ENCODE data around the gene VAMP5. TPM values are rescaled to one million over a fixed set of nuclear protein-coding genes. Genes with fewer than 3 reads are reported as not detected.
"Not testable (repeated sequence)": the region's sequence is repeated elsewhere in the genome, so short reads cannot be mapped to it uniquely, and the experiment has no call there.

Gene VAMP5
- total RNA-seq, 2 experiments from 2014 or later = 66.7 to 70.8 TPM

- POLR2A ChIA-PET = interaction anchor here (0.7 to 2.0 kb wide), 6 partner anchors 11 to 143 kb away, joined by 3 to 10 read pairs (median 4); partner anchors contain the start of genes MAT2A, RNF181 and SH2D6
- no peaks in the 10 kb centered on the region for H3K9me3 Mint-ChIP-seq
Observed at GRCh38 chr2:85557130-85557529, 27.1 kb upstream of the VAMP5 start.

GRCh38 chr2:85558160-85558559 lies 26.1 kb upstream of the VAMP5 start:
- Mint-ChIP-seq H3K27me3 (no peaks in the 10 kb centered on the region), H3K4me1 (peaks cover 17% of the 10 kb centered on the region), H3K4me3 (no peak overlapping the region), H3K27ac (no peak overlapping the region), H3K36me3 (peaks cover 5% of the 10 kb centered on the region), H3K9me3 (no peaks in the 10 kb centered on the region)
- no peak for ATAC-seq (ENCODE audit: low read depth)
- POLR2A ChIA-PET = interaction anchor here (3.7 kb wide), 1 partner anchor 19 kb away, joined by 24 read pairs; the partner anchor contains the start of gene MAT2A
- no peak for DNase-seq

More at GRCh38 chr2:85557130-85557529, 27.1 kb upstream of the VAMP5 start:
- no peak overlapping the region for H3K27ac Mint-ChIP-seq
- H3K4me3 Mint-ChIP-seq = no peak overlapping the region
- ATAC-seq (ENCODE audit: low read depth) (no peak), DNase-seq (no peak)
- H3K4me1 Mint-ChIP-seq = peaks cover 16% of the 10 kb centered on the region
- peaks cover 5% of the 10 kb centered on the region for H3K36me3 Mint-ChIP-seq
- no peaks in the 10 kb centered on the region for H3K27me3 Mint-ChIP-seq

GRCh38 chr2:85560403-85560726 lies 23.9 kb upstream of the VAMP5 start:
- not testable (repeated sequence) for H3K36me3 Mint-ChIP-seq; H3K27me3 Mint-ChIP-seq; ATAC-seq (ENCODE audit: low read depth); DNase-seq; H3K9me3 Mint-ChIP-seq
- Mint-ChIP-seq H3K4me1 (peaks cover 24% of the 10 kb centered on the region), H3K4me3 (peak overlapping the region; percentile 97), H3K27ac (peak overlapping the region; percentile 95)
- POLR2A ChIA-PET = interaction anchor here (0.7 to 4.1 kb wide), 9 partner anchors 9 to 205 kb away, joined by 3 to 30 read pairs (median 15); partner anchors contain the start of genes ELMOD3, MAT2A, RNF181 and SH2D6

GRCh38 chr2:85560812-85561279 lies 23.4 kb upstream of the VAMP5 start:
- DNase-seq = no peak
- Mint-ChIP-seq H3K4me1 (peaks cover 24% of the 10 kb centered on the region), H3K36me3 (peaks cover 5% of the 10 kb centered on the region), H3K9me3 (no peaks in the 10 kb centered on the region), H3K27ac (peak overlapping the region; percentile 95), H3K4me3 (peak overlapping the region; percentile 97), H3K27me3 (no peaks in the 10 kb centered on the region)
- POLR2A ChIA-PET = interaction anchor here (0.7 to 4.1 kb wide), 11 partner anchors 9 to 142 kb away, joined by 3 to 30 read pairs (median 8); partner anchors contain the start of genes MAT2A, RNF181, SH2D6 and VAMP8
- peak; percentile 25 for ATAC-seq (ENCODE audit: low read depth)

- POLR2A ChIA-PET = interaction anchor here (0.7 to 4.1 kb wide), 20 partner anchors 8 to 242 kb away, joined by 3 to 30 read pairs (median 4); partner anchors contain the start of genes C2orf68, MAT2A, RNF181 and SH2D6
- peak within 1 kb of the TSS; percentile 95 for H3K27ac Mint-ChIP-seq
- H3K9me3 Mint-ChIP-seq = no peaks in the 10 kb centered on the region
- DNase-seq = peak; percentile 89
- no peaks in the 10 kb centered on the region for H3K27me3 Mint-ChIP-seq
- peak within 1 kb of the TSS; percentile 97 for H3K4me3 Mint-ChIP-seq
- peaks cover 5% of the 10 kb centered on the region for H3K36me3 Mint-ChIP-seq
- peaks cover 24% of the 10 kb centered on the region for H3K4me1 Mint-ChIP-seq
- ATAC-seq (ENCODE audit: low read depth) = peak; percentile 95
Observed at GRCh38 chr2:85561280-85562212, 22.7 kb upstream of the VAMP5 start, which contains the start of gene GGCX. Gene GGCX, minus strand, starts transcription at chr2:85561493. Its CDS starts 65 bp downstream, at chr2:85561428.

GRCh38 chr2:85564144-85564563 lies 20.1 kb upstream of the VAMP5 start:
- Mint-ChIP-seq H3K27ac (peak overlapping the region; percentile 37), H3K4me1 (peaks cover 24% of the 10 kb centered on the region), H3K9me3 (no peaks in the 10 kb centered on the region), H3K27me3 (no peaks in the 10 kb centered on the region), H3K4me3 (peak overlapping the region; percentile 5), H3K36me3 (no peaks in the 10 kb centered on the region)
- POLR2A ChIA-PET = interaction anchor here (0.6 to 1.3 kb wide), 2 partner anchors 25 to 145 kb away, joined by 3 to 6 read pairs; partner anchors contain the start of genes MAT2A and SH2D6
- no peak for DNase-seq
- ATAC-seq (ENCODE audit: low read depth) = no peak

- H3K4me3 Mint-ChIP-seq = no peak overlapping the region
Observed at GRCh38 chr2:85566265-85566664, 18.0 kb upstream of the VAMP5 start.

GRCh38 chr2:85575739-85576138 lies 8.5 kb upstream of the VAMP5 start:
- Mint-ChIP-seq H3K4me1 (peaks cover 23% of the 10 kb centered on the region), H3K27me3 (peaks cover 9% of the 10 kb centered on the region), H3K4me3 (no peak overlapping the region), H3K9me3 (no peaks in the 10 kb centered on the region), H3K36me3 (peaks cover 9% of the 10 kb centered on the region), H3K27ac (no peak overlapping the region)
- no peak for ATAC-seq (ENCODE audit: low read depth)
- DNase-seq = no peak
- POLR2A ChIA-PET = interaction anchor here (0.6 kb wide), 4 partner anchors 13 to 278 kb away, joined by 3 to 5 read pairs (median 3); no protein-coding TSS in a partner anchor

More at GRCh38 chr2:85566265-85566664, 18.0 kb upstream of the VAMP5 start:
- Mint-ChIP-seq H3K9me3 (no peaks in the 10 kb centered on the region), H3K4me1 (peaks cover 13% of the 10 kb centered on the region), H3K36me3 (no peaks in the 10 kb centered on the region), H3K27ac (no peak overlapping the region), H3K27me3 (peaks cover 9% of the 10 kb centered on the region)
- POLR2A ChIA-PET = interaction anchor here (0.7 kb wide), 1 partner anchor 17 kb away, joined by 3 read pairs; no protein-coding TSS in a partner anchor
- ATAC-seq (ENCODE audit: low read depth) = no peak
- no peak for DNase-seq

GRCh38 chr2:85577063-85577385 lies 7.2 kb upstream of the VAMP5 start:
- POLR2A ChIA-PET = interaction anchor here (0.7 to 4.5 kb wide), 7 partner anchors 12 to 250 kb away, joined by 3 to 30 read pairs (median 9); partner anchors contain the start of genes GGCX, RNF181 and TGOLN2
- H3K36me3 Mint-ChIP-seq = peaks cover 16% of the 10 kb centered on the region
- H3K4me1 Mint-ChIP-seq = peaks cover 27% of the 10 kb centered on the region
- H3K27ac Mint-ChIP-seq = peak overlapping the region; percentile 90
- no peak for DNase-seq
- peaks cover 4% of the 10 kb centered on the region for H3K27me3 Mint-ChIP-seq
- no peak for ATAC-seq (ENCODE audit: low read depth)
- H3K9me3 Mint-ChIP-seq = no peaks in the 10 kb centered on the region
- H3K4me3 Mint-ChIP-seq = peak overlapping the region; percentile 92

GRCh38 chr2:85577386-85578242 lies 6.6 kb upstream of the VAMP5 start, which contains the start of gene VAMP8:
Gene VAMP8, plus strand, starts transcription at chr2:85577586. Its CDS starts 61 bp downstream, at chr2:85577647.
- peaks cover 19% of the 10 kb centered on the region for H3K36me3 Mint-ChIP-seq
- peaks cover 1% of the 10 kb centered on the region for H3K27me3 Mint-ChIP-seq
- DNase-seq (peak; percentile 66), ATAC-seq (ENCODE audit: low read depth) (peak; percentile 82)
- POLR2A ChIA-PET = interaction anchor here (0.7 to 4.5 kb wide), 11 partner anchors 10 to 250 kb away, joined by 3 to 30 read pairs (median 5); partner anchors contain the start of genes C2orf68, GGCX, MAT2A and RNF181
- peaks cover 30% of the 10 kb centered on the region for H3K4me1 Mint-ChIP-seq
- no peaks in the 10 kb centered on the region for H3K9me3 Mint-ChIP-seq
- H3K4me3 Mint-ChIP-seq = peak within 1 kb of the TSS; percentile 92
- peak within 1 kb of the TSS; percentile 90 for H3K27ac Mint-ChIP-seq

- Mint-ChIP-seq H3K4me3 (peak overlapping the region; percentile 92), H3K27ac (peak overlapping the region; percentile 90), H3K27me3 (no peaks in the 10 kb centered on the region), H3K36me3 (peaks cover 23% of the 10 kb centered on the region), H3K9me3 (no peaks in the 10 kb centered on the region), H3K4me1 (peaks cover 33% of the 10 kb centered on the region)
- DNase-seq (peak; percentile 45), ATAC-seq (ENCODE audit: low read depth) (peak; percentile 40)
- POLR2A ChIA-PET = interaction anchor here (0.8 to 4.5 kb wide), 14 partner anchors 9 to 251 kb away, joined by 3 to 30 read pairs (median 5); partner anchors contain the start of genes C2orf68, GGCX, MAT2A and RNF181
Observed at GRCh38 chr2:85578243-85579180, 5.7 kb upstream of the VAMP5 start.
